ENCODE data around the gene PDE3B.
A peak's percentile ranks its signal among the peaks of the same experiment; 100 is the strongest.

PDE3B gene

DNA sequence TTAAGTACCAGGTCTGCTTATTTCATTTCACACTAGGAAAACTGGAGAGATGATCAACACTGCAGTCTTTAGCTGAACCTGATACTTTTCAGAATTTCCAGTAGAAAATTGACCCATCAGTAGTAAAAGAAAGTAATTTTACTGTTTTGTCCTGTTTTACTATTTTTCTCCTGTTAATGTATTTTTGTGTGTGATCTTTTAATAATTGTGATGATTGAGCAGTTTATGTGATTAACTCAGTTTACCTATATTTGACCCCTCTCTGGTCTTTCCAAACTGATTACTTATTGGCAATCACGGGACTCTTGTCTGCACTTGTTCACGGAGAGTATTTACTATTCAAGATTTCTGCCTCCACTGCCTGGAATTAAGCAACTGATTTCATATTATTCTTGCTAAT, 249.0 kb downstream of the PDE3B start:
- peak overlapping the region; percentile 74 to 79 for H3K4me3 ChIP-seq (replicated peaks in 1 of 2; ENCODE audit: low read depth in 2 of 2, low read length in 2 of 2)
- DNase-seq (ENCODE audit: low read depth in 2 of 2), result no peak
- TF ChIP-seq, protein P1, sequence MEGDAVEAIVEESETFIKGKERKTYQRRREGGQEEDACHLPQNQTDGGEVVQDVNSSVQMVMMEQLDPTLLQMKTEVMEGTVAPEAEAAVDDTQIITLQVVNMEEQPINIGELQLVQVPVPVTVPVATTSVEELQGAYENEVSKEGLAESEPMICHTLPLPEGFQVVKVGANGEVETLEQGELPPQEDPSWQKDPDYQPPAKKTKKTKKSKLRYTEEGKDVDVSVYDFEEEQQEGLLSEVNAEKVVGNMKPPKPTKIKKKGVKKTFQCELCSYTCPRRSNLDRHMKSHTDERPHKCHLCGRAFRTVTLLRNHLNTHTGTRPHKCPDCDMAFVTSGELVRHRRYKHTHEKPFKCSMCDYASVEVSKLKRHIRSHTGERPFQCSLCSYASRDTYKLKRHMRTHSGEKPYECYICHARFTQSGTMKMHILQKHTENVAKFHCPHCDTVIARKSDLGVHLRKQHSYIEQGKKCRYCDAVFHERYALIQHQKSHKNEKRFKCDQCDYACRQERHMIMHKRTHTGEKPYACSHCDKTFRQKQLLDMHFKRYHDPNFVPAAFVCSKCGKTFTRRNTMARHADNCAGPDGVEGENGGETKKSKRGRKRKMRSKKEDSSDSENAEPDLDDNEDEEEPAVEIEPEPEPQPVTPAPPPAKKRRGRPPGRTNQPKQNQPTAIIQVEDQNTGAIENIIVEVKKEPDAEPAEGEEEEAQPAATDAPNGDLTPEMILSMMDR (IDR thresholded peaks at IDR 0.05; ENCODE audit: low read depth, low read length), result no peak

DNA sequence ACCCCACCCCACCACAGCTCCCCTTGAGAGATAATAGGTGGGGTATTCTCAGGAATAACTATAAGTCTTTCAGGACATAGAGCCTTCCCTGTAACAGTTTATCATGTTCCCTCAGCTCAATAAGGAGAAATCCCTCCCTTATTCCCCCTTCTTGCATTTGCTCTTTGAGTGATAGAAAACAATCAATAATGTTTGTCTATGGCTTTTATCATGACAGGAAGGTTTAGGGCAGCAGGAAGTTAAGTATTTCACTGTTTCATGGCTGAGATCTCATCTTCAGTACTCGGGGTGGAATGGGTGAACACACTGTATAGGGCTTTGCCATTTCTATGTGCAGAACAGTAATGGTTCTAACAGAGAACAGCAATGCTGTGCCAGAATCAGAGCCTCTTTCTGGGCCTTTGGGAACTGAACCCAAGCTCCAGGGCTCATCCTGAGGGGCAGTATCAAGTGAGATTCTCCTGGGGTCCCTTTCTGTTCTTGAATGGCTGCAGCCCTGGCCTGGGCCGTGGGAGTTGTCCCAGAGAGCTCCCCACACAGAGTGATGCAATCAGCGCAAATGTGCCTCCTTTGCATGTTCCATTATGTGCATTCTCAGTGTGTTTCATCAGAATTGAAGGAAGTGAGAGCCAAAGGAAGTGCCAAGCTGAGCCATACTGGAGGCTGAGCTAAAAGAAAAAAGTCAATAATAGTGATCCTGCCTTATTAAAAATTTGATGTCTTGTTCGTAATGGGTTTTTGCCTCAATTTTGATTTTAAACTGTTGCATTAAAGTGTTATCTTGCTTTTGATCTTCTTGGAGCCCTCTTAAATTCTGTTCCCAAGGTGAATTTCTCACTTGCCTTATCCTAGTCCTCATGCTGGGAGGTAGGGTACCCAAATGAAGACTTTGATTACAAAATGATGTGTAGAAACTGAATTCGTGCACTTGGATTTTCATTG, 251.3 kb downstream of the PDE3B start:
- H3K4me3 ChIP-seq (replicated peaks in 1 of 2; ENCODE audit: low read depth in 2 of 2, low read length in 2 of 2), result no peak overlapping the region
- peak; percentile 80 to 87 for DNase-seq (ENCODE audit: low read depth in 2 of 2)
- TF ChIP-seq, protein P1 (IDR thresholded peaks at IDR 0.05; ENCODE audit: low read depth, low read length), result no peak

DNA sequence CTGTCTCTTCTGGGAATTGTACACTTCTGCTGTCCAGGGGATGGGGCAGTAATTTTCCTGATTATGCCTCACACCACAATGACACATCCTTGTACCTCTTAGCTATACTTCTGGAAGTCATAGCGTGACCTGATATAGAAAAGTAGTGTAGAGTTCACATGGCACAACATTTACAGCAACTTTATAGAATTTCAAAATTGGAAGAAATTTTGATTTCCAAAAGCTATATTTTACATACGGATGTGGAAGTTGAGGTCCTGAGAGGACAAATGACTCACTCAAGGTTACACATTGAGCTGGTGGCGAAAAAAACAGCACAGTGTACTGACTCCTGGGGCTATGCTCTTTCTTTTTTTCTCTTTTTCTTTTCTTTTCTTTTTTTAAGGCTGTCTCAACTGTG, 254.8 kb downstream of the PDE3B start:
- no peak overlapping the region for H3K4me3 ChIP-seq (replicated peaks in 1 of 2; ENCODE audit: low read depth in 2 of 2, low read length in 2 of 2)
- TF ChIP-seq, protein P1 (IDR thresholded peaks at IDR 0.05; ENCODE audit: low read depth, low read length), result no peak
- no peak for DNase-seq (ENCODE audit: low read depth in 2 of 2)

DNA sequence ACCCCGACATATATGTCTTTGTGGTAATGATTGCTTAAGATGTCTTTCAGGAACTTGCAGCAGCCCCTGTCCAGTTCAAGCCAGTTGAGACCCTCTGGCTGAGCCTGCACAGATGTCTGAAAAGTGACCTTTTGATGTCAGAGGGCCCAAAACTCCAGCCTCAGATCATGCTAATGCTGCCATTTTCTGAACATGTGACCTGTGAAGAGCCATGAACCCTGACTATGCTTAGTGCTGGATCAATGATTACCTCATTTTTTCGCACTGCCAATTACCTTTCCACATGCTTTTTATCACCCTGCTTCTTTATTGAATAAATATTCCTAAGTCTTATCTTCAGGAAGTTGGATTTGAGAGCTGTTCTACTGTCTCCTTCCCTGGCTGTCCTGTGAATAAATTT, 255.3 kb downstream of the PDE3B start:
- H3K4me3 ChIP-seq (replicated peaks in 1 of 2; ENCODE audit: low read depth in 2 of 2, low read length in 2 of 2), result no peak overlapping the region
- TF ChIP-seq, protein P1 (IDR thresholded peaks at IDR 0.05; ENCODE audit: low read depth, low read length), result no peak
- no peak for DNase-seq (ENCODE audit: low read depth in 2 of 2)

GRCh38 chr11:14902650-14903350, 259.2 kb downstream of the PDE3B start:
- H3K4me3 ChIP-seq (replicated peaks in 1 of 2; ENCODE audit: low read depth in 2 of 2, low read length in 2 of 2), result no peak overlapping the region
- TF ChIP-seq, protein P1 (IDR thresholded peaks at IDR 0.05; ENCODE audit: low read depth, low read length), result no peak
- peak; percentile 67 to 83 for DNase-seq (ENCODE audit: low read depth in 2 of 2)

DNA sequence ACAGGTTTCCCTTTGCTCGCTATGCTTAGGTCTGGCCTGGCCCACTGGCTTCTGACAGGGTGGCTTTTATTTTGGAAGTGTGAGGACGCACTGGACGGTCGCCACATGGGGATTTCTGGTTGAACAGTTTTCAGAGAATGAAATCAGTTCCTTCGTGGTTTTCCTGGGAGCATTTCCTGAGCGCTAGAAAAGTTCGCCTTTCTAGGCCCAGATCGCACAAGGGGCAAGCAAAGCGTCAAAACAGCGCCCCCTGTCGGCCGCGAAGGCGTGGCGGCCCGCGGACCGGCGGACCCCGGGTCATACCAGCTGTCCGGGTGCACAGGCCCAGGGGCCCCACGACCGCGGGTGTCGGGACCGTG, 261.1 kb downstream of the PDE3B start:
- DNase-seq (ENCODE audit: low read depth in 2 of 2), result peak; percentile 65 to 76
- peak overlapping the region; percentile 51 to 58 for H3K4me3 ChIP-seq (replicated peaks in 1 of 2; ENCODE audit: low read depth in 2 of 2, low read length in 2 of 2)
- TF ChIP-seq, protein P1 (IDR thresholded peaks at IDR 0.05; ENCODE audit: low read depth, low read length), result peak; percentile 76

Measured in cardiac fibroblast (primary cell).